Naive thymus-derived CD4-positive, alpha-beta T cell (primary cell): ENCODE measurements around the gene PPP6R3. TPM values are rescaled to one million over a fixed set of nuclear protein-coding genes. Genes with fewer than 3 reads are reported as not detected.
A peak's percentile ranks its signal among the peaks of the same experiment; 100 is the strongest.

Source experiments
- ATAC-seq: fragments of 150-1000 bp; cut with Tn5 transposase; 2 replicates; pipeline ENCODE4 v1.10.0; 2021; ENCODE audit warnings: mild to moderate bottlenecking, moderate library complexity
- CTCF ChIA-PET: fragments of 350-600 bp; sonication (Branson Sonifier 250); formaldehyde crosslinking; loops from one replicate; lab custom pipeline; 2021; ENCODE audit warnings: antibody characterized with exemption; lab: Charles Lee
- POLR2A ChIA-PET: fragments of 350-600 bp; sonication (Branson Sonifier 250); formaldehyde crosslinking; loops from one replicate; lab custom pipeline; 2021; ENCODE audit warnings: antibody characterized with exemption, inconsistent platforms; lab: Charles Lee
- DNase-seq, 9 donors: peaks; one replicate each; pipeline versions ENCODE4 v3.0.0 to v3.0.0-alpha.2; 2020 to 2022; ENCODE audit warnings: mixed read lengths in 1 of 9
- H3K27ac ChIP-seq: one replicate; pipeline ENCODE4 v1.7.0; 2013; ENCODE audit warnings: mild to moderate bottlenecking, low read depth, low read length, moderate library complexity
- H3K27me3 ChIP-seq, 2 donors: one replicate each; pipeline ENCODE4 v1.7.0; 2013; ENCODE audit warnings: low read length in 2 of 2, mild to moderate bottlenecking in 2 of 2, moderate library complexity in 2 of 2; ENCODE audit not compliant: control insufficient read depth in 2 of 2, insufficient read depth in 2 of 2
- H3K36me3 ChIP-seq, 3 experiments: 1 replicate in 2 of 3; 2 replicates in 1 of 3; pipeline ENCODE4 v1.7.0; 2013; ENCODE audit warnings: low read length in 3 of 3, mild to moderate bottlenecking in 3 of 3, moderate library complexity in 1 of 3; ENCODE audit not compliant: insufficient read depth in 3 of 3, control insufficient read depth in 2 of 3
- H3K4me1 ChIP-seq, 2 donors: one replicate each; pipeline ENCODE4 v1.7.0; 2013; ENCODE audit warnings: low read length in 2 of 2, mild to moderate bottlenecking in 2 of 2, moderate library complexity in 1 of 2; ENCODE audit not compliant: control insufficient read depth in 2 of 2, insufficient read depth in 2 of 2
- H3K4me3 ChIP-seq: 2 replicates; pipeline ENCODE4 v1.7.0; 2013; ENCODE audit warnings: mild to moderate bottlenecking, low read length
- H3K9me3 ChIP-seq, 3 experiments: 1 replicate in 2 of 3; 2 replicates in 1 of 3; pipeline ENCODE4 v1.7.0; 2013; ENCODE audit warnings: low read length in 3 of 3; ENCODE audit not compliant: control insufficient read depth in 2 of 3
- H3K27ac Mint-ChIP-seq, 9 donors: one replicate each; pipeline ENCODE4 v1.8.0; 2020 to 2022; ENCODE audit warnings: mixed read lengths in 9 of 9, mild to moderate bottlenecking in 8 of 9, moderate library complexity in 5 of 9, inconsistent platforms in 2 of 9
- H3K27me3 Mint-ChIP-seq, 5 donors: one replicate each; pipeline ENCODE4 v1.8.0; 2021 to 2022; ENCODE audit warnings: mixed read lengths in 5 of 5, mild to moderate bottlenecking in 1 of 5
- H3K36me3 Mint-ChIP-seq, 5 donors: one replicate each; pipeline ENCODE4 v1.8.0; 2020 to 2022; ENCODE audit warnings: mixed read lengths in 5 of 5, mild to moderate bottlenecking in 3 of 5, inconsistent platforms in 1 of 5
- H3K4me1 Mint-ChIP-seq, 7 donors: one replicate each; pipeline ENCODE4 v1.8.0; 2020 to 2022; ENCODE audit warnings: mixed read lengths in 7 of 7, mild to moderate bottlenecking in 3 of 7, inconsistent platforms in 1 of 7
- H3K4me3 Mint-ChIP-seq, 10 donors: one replicate each; pipeline ENCODE4 v1.8.0; 2020 to 2022; ENCODE audit warnings: mild to moderate bottlenecking in 10 of 10, mixed read lengths in 10 of 10, moderate library complexity in 6 of 10, inconsistent platforms in 2 of 10
- H3K9me3 Mint-ChIP-seq, 11 donors: one replicate each; pipeline ENCODE4 v1.8.0; 2020 to 2022; ENCODE audit warnings: mixed read lengths in 11 of 11, mild to moderate bottlenecking in 4 of 11, inconsistent platforms in 1 of 11, moderate library complexity in 1 of 11
- intact Hi-C, 2 donors: fragments of 100-400 bp; cut with micrococcal nuclease; formaldehyde crosslinking; loops; one replicate each; pipeline ENCODE4 v1.15.1; 2023
- polyA plus RNA-seq, 2 donors: library from polyadenylated mRNA; unstranded; fragments of 300-500 nt; fragmentation: Illumina TruSeq; gene quantifications; one replicate each; pipeline ENCODE4 v1.2.3, GENCODE V29; 2021
- total RNA-seq, 6 experiments: library from RNA in 5 of 6; stranded (reverse) in 5 of 6; gene quantifications; 1 replicate in 5 of 6; 2 replicates in 1 of 6; pipeline ENCODE4 v1.2.3 and lab custom pipeline; 2021 to 2026

Gene PPP6R3
- total and polyA plus RNA-seq, 7 experiments from 2014 or later, result 43.5 to 159 (median 133) TPM

DNA sequence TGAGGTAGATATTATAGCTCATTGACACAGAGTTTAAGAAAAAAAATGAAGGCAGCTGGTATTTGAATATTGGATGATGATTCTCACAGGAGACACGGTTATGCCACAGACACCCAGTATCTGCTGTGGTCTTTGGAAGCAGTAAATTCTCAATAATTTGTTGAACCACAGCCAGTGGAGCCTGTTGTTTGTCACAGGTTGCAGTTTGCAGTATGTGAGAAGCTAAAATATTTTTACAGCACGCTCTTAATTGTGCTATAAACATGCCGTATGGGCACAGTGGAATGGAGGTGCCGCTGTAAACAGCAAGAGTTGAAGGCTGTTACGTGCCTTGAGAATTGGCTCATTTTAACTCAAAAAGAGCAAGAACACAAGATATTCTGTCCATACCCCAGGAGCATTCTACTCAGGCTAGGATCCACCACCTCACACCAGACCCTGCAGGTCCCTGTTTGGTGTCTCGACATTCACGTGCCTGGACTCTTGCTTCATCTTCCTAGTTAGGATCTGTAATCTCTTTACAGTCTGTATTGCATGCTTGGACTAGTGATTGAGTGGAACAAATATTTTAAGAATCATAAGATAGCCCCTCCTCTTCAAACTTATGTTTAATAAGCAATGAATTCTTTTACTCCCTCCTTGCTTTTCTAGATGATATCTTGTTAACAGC, 129.1 kb downstream of the PPP6R3 start:
- intact Hi-C loops, result no loop called here
- H3K4me1 Mint-ChIP-seq, result peaks cover 0 to 8% (median 0%) of the 10 kb centered on the region in 7 donors
- ChIA-PET POLR2A (no interaction called here), CTCF (no interaction called here)
- ATAC-seq, result no peak
- Histone ChIP-seq H3K4me1 (no peaks in the 10 kb centered on the region), H3K4me3 (no peak overlapping the region), H3K27ac (no peak overlapping the region), H3K36me3 (peaks cover 45 to 90% (median 49%) of the 10 kb centered on the region in 3 experiments), H3K9me3 (no peaks in the 10 kb centered on the region), H3K27me3 (no peaks in the 10 kb centered on the region)
- H3K27ac Mint-ChIP-seq, result peak overlapping the region in 2 of 9 donors; percentile 31 to 43
- no peaks in the 10 kb centered on the region for H3K27me3 Mint-ChIP-seq
- DNase-seq, result no peak
- peaks cover 21 to 51% (median 30%) of the 10 kb centered on the region in 5 donors for H3K36me3 Mint-ChIP-seq
- H3K4me3 Mint-ChIP-seq, result no peak overlapping the region
- peaks cover 0 to 2% (median 0%) of the 10 kb centered on the region in 11 donors for H3K9me3 Mint-ChIP-seq

GRCh38 chr11:68591719-68592118, 131.2 kb downstream of the PPP6R3 start:
- Histone ChIP-seq H3K4me3 (no peak overlapping the region), H3K27ac (no peak overlapping the region), H3K27me3 (no peaks in the 10 kb centered on the region), H3K9me3 (no peaks in the 10 kb centered on the region), H3K4me1 (no peaks in the 10 kb centered on the region), H3K36me3 (peaks cover 42 to 85% (median 47%) of the 10 kb centered on the region in 3 experiments)
- no peak overlapping the region for H3K4me3 Mint-ChIP-seq
- H3K36me3 Mint-ChIP-seq, result peaks cover 22 to 65% (median 44%) of the 10 kb centered on the region in 5 donors
- ATAC-seq, result no peak
- H3K27ac Mint-ChIP-seq, result peak overlapping the region in 1 of 9 donors; percentile 31
- no peaks in the 10 kb centered on the region for H3K27me3 Mint-ChIP-seq
- H3K9me3 Mint-ChIP-seq, result peaks cover 0 to 2% (median 0%) of the 10 kb centered on the region in 11 donors
- intact Hi-C loops, result no loop called here
- no peak for DNase-seq
- POLR2A ChIA-PET, result no interaction called here
- CTCF ChIA-PET, result no interaction called here
- H3K4me1 Mint-ChIP-seq, result peaks cover 0 to 2% (median 0%) of the 10 kb centered on the region in 7 donors

- ATAC-seq, result no peak
- Histone ChIP-seq H3K27me3 (no peaks in the 10 kb centered on the region), H3K9me3 (no peaks in the 10 kb centered on the region), H3K36me3 (peaks cover 48 to 88% (median 49%) of the 10 kb centered on the region in 3 experiments), H3K4me3 (no peak overlapping the region), H3K27ac (no peak overlapping the region), H3K4me1 (no peaks in the 10 kb centered on the region)
- intact Hi-C loops, result no loop called here
- Mint-ChIP-seq H3K27me3 (no peaks in the 10 kb centered on the region), H3K4me1 (peaks cover 0 to 7% (median 0%) of the 10 kb centered on the region in 7 donors), H3K36me3 (peaks cover 33 to 80% (median 59%) of the 10 kb centered on the region in 5 donors), H3K9me3 (peaks cover 0 to 2% (median 0%) of the 10 kb centered on the region in 11 donors), H3K27ac (peak overlapping the region in 3 of 9 donors; percentile 2 to 67 (median 35)), H3K4me3 (no peak overlapping the region)
- ChIA-PET POLR2A (no interaction called here), CTCF (interaction anchor here (0.6 to 0.7 kb wide), 2 partner anchors 45 to 140 kb away, joined by 3 read pairs; no protein-coding TSS in a partner anchor)
- no peak for DNase-seq
Observed at GRCh38 chr11:68593441-68593840, 132.9 kb downstream of the PPP6R3 start.

DNA sequence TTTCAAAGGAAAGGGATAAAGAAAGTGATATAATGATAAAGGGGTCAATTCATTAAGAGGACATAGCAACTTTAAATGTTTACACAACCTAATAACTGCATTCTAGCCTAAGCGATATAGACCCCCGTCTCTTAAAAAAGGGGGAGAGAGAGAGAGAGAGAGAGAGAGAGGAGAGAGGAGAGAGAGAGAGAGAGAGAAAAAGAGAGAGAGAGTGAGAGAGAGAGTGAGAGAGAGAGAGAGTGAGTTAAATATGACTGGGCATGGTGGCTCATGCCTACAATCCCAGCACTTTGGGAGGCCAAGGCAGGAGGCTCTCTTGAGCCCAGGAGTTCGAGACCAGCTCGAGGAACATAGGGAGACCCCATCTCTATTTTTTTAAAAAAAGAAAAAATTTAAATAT, 133.6 kb downstream of the PPP6R3 start:
- Histone ChIP-seq H3K4me3 (no peak overlapping the region), H3K9me3 (no peaks in the 10 kb centered on the region), H3K27me3 (no peaks in the 10 kb centered on the region), H3K27ac (no peak overlapping the region), H3K36me3 (peaks cover 49 to 89% (median 55%) of the 10 kb centered on the region in 3 experiments), H3K4me1 (no peaks in the 10 kb centered on the region)
- H3K9me3 Mint-ChIP-seq, result peaks cover 0 to 2% (median 0%) of the 10 kb centered on the region in 11 donors
- H3K4me3 Mint-ChIP-seq, result no peak overlapping the region
- POLR2A ChIA-PET, result no interaction called here
- intact Hi-C loops, result no loop called here
- peaks cover 0 to 7% (median 0%) of the 10 kb centered on the region in 7 donors for H3K4me1 Mint-ChIP-seq
- DNase-seq (no peak), ATAC-seq (no peak)
- peak overlapping the region in 3 of 9 donors; percentile 2 to 88 (median 67) for H3K27ac Mint-ChIP-seq
- H3K36me3 Mint-ChIP-seq, result peaks cover 40 to 86% (median 66%) of the 10 kb centered on the region in 5 donors
- no peaks in the 10 kb centered on the region for H3K27me3 Mint-ChIP-seq
- CTCF ChIA-PET, result interaction anchor here (0.7 kb wide), 1 partner anchor 140 kb away, joined by 3 read pairs; no protein-coding TSS in a partner anchor

DNA sequence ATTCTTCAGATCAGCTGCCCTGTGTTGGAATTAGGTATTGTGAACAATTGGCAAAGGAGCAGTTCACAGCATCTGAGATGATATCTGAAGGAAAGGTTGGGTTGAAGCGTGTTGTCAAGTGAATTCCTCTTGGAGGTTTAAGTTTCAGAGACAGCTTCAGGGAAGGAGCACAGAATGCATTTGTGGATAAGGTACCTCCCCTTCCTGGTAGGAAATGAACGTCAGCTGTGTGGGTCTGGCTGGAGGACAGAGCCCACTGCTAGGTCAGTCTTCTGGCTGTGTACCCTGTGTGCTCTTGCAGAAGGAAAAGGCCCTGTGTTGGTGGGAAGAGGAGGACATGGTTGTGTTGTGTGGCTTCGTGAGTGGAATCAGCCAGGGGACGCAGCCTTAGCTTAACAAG, 135.7 kb downstream of the PPP6R3 start:
- CTCF ChIA-PET, result interaction anchor here (0.8 to 1.4 kb wide), 2 partner anchors 12 to 14 kb away, joined by 3 to 4 read pairs; no protein-coding TSS in a partner anchor
- H3K27ac ChIP-seq, result no peak overlapping the region
- no peak for DNase-seq
- H3K27me3 ChIP-seq, result no peaks in the 10 kb centered on the region
- H3K4me1 ChIP-seq, result no peaks in the 10 kb centered on the region
- no peak for ATAC-seq
- intact Hi-C loops, result no loop called here
- no peaks in the 10 kb centered on the region for H3K9me3 ChIP-seq
- peaks cover 0 to 7% (median 0%) of the 10 kb centered on the region in 7 donors for H3K4me1 Mint-ChIP-seq
- POLR2A ChIA-PET, result interaction anchor here (0.7 kb wide), 1 partner anchor 10 kb away, joined by 3 read pairs; no protein-coding TSS in a partner anchor
- H3K36me3 Mint-ChIP-seq, result peaks cover 44 to 81% (median 69%) of the 10 kb centered on the region in 5 donors
- peak overlapping the region in 4 of 9 donors; percentile 11 to 73 (median 27) for H3K27ac Mint-ChIP-seq
- H3K27me3 Mint-ChIP-seq, result no peaks in the 10 kb centered on the region
- H3K9me3 Mint-ChIP-seq, result peaks cover 0 to 2% (median 0%) of the 10 kb centered on the region in 11 donors
- H3K4me3 ChIP-seq, result no peak overlapping the region
- H3K4me3 Mint-ChIP-seq, result no peak overlapping the region
- H3K36me3 ChIP-seq, result peaks cover 38 to 87% (median 49%) of the 10 kb centered on the region in 3 experiments

- DNase-seq, result no peak
- Mint-ChIP-seq H3K27me3 (no peaks in the 10 kb centered on the region), H3K4me1 (peaks cover 0 to 7% (median 0%) of the 10 kb centered on the region in 7 donors), H3K36me3 (peaks cover 42 to 81% (median 72%) of the 10 kb centered on the region in 5 donors), H3K27ac (peak overlapping the region in 2 of 9 donors; percentile 41 to 81), H3K9me3 (no peaks in the 10 kb centered on the region), H3K4me3 (no peak overlapping the region)
- H3K27ac ChIP-seq, result no peak overlapping the region
- no peaks in the 10 kb centered on the region for H3K27me3 ChIP-seq
- intact Hi-C loops, result no loop called here
- H3K4me1 ChIP-seq, result no peaks in the 10 kb centered on the region
- CTCF ChIA-PET, result no interaction called here
- no peak for ATAC-seq
- H3K9me3 ChIP-seq, result no peaks in the 10 kb centered on the region
- peaks cover 37 to 89% (median 53%) of the 10 kb centered on the region in 3 experiments for H3K36me3 ChIP-seq
- H3K4me3 ChIP-seq, result no peak overlapping the region
- POLR2A ChIA-PET, result no interaction called here
Observed at GRCh38 chr11:68598816-68599653, 138.5 kb downstream of the PPP6R3 start.
